AG08395 (cell line): Measurements from ENCODE around the gene LIN28B.
A peak's percentile ranks its signal among the peaks of the same experiment; 100 is the strongest.
"Not testable (repeated sequence)": the region's sequence is repeated elsewhere in the genome, so short reads cannot be mapped to it uniquely, and the experiment has no call there.

Source experiments
- DNase-seq: peaks from one replicate; pipeline ENCODE4 v3.0.0; 2012; ENCODE audit warnings: mixed read lengths, low spot score

Gene LIN28B

GRCh38 chr6:105013459-105013858, 56.6 kb downstream of the LIN28B start:
- DNase-seq = not testable (repeated sequence)

- DNase-seq = no peak
Observed at GRCh38 chr6:105014448-105014847, 57.5 kb downstream of the LIN28B start.

DNA sequence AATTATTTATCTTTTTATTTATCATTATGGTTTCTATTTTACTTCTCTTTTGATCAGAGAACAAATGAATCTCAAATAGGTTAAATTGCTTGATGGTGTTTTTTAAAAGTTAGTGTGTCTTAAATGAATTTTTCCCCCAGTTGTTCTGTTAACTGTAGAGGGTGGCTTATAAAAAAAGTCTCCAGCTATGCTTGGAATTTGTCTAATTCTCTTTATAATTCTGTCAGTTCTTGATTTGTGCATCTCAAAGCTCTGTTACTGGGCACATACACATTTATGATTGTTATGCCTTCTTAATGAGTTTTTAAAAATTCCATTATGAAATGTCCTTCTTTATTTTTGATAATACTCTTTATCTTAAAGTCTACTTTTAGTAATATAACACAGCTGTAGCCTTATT, 58.0 kb downstream of the LIN28B start:
- peak; percentile 3 for DNase-seq

- DNase-seq = peak; percentile 55
Observed at GRCh38 chr6:105015482-105015881, 58.6 kb downstream of the LIN28B start.

DNA sequence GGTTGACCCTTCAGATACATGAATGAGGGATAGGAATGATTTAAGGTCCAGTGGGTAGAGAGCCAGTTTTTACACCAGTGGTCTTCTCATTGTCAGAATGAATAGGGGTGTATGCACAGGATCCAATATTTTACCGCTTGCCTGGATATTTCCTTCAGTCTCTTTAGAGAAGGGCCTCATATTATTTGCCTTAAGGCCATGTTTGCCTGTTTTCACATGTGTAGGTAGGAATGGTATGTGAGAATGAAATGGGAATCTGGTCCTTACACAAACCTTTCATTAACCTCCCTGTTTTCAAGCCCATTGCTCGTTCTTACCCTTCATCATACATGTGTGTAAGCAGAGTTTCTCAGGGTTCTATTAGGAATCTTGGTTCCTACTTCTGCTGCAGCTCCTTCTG, 62.4 kb downstream of the LIN28B start:
- DNase-seq = no peak

- DNase-seq = no peak
Observed at GRCh38 chr6:105021399-105021798, 64.5 kb downstream of the LIN28B start.

- DNase-seq = no peak
Observed at GRCh38 chr6:105022416-105022815, 65.5 kb downstream of the LIN28B start.

DNA sequence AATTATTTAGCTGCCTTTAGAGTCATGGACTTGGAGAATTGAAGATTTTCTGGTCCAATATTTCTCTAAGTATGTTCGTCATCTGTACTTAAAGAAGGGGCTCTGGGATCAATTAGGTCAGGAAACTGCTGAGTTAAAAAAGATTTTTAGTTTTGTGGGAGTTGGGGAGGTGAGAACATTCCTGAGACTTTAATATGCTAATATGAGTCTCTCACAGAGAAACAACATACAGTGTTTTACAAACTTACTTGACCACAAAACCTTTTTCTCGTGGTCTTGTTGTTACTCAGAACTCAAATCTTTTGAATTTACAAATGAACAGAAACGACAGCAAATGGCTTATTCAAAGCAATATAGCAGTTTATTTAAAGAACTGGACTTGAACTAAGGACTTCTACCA, 67.9 kb downstream of the LIN28B start:
- DNase-seq = no peak

GRCh38 chr6:105028898-105029297, 72.0 kb downstream of the LIN28B start:
- no peak for DNase-seq

GRCh38 chr6:105029581-105029980, 72.7 kb downstream of the LIN28B start:
- DNase-seq = no peak

GRCh38 chr6:105034470-105034869, 77.6 kb downstream of the LIN28B start:
- no peak for DNase-seq

- DNase-seq = no peak
Observed at GRCh38 chr6:105035299-105035698, 78.4 kb downstream of the LIN28B start.

- DNase-seq = no peak
Observed at GRCh38 chr6:105036351-105036750, 79.4 kb downstream of the LIN28B start.

DNA sequence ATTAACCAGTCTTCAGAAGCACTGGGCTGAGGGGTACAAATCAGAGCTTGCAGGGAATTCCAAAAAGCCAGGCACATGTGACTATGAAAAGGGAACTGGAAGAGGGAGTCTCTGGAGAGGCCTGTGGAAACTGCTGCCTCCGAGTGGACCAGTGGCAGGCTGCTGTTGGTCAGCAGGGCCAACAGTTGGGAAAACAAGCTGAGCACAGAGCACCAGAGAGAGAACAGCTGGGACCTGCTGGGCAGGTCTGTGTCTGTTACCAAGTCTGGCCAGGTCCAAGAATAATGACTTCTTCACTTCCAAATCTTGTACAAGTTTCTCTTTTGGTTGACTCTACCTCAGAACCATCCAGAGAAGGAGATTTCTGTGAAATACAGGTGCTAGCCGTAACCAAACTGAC, 81.4 kb downstream of the LIN28B start:
- DNase-seq = no peak

- DNase-seq = no peak
Observed at GRCh38 chr6:105041880-105042279, 85.0 kb downstream of the LIN28B start.

DNA sequence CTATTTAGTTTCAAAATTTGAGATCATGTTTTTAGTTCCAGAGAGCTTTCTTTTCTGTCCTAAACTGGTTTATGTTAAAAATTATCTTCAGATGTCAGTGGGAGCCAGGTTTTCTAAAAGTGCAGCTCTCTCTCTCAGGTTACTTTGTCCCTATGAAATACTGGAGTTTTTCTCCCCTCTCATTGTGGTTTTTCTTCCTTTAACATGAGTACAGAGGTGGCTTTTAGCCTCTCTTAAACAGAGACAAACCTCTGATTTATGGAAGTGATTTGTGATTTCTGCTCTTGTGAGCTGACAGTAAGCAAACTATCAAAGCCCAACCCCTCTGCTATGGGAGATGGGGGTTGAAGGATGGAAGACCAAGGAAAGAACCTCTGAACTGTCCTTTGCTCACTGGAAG, 85.7 kb downstream of the LIN28B start:
- DNase-seq = no peak

GRCh38 chr6:105043979-105044378, 87.1 kb downstream of the LIN28B start:
- DNase-seq = no peak

DNA sequence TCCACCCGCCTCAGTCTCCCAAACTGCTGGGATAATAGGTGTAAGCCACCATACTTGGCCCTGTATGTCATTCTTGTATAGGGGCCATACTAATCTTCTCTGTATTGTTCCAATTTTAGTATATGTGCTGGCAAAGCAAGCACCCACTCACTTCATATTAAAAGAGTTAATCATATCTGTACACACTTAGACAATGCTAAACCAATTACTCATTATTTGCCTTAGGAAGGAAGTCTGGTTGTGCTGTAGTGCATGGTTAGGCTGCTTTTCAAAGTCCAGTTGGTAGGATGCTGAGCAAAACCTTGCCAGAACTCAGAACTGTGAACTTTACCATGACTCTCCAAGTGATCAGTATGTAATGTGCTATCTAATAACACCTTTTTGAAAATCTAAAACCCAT, 88.6 kb downstream of the LIN28B start:
- no peak for DNase-seq

DNA sequence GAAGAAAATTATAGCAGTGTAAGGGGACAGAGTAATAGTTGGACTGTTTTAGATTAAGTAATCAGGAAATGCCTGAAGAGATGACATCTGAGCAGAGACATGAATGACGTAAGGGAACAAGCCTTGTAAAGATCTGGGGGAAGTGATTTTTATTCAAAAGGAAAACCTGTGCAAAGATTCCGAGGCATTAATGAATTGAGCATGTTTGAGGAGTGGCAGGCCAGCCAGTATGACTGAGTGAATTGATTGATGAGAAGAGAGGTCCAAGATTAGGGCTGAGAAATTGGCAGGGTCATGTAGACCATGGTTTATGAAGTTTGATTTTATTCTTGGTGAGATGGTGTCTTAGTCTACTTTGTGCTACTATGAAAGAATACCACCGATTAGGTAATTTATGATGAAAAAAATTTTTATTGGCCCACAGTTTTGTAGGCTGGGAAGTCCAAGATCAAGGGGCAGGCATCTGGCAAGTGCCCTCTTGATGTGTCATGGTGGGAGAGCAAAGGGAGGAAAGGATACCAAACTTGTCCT, 95.1 kb downstream of the LIN28B start:
- no peak for DNase-seq

GRCh38 chr6:105056646-105057045, 99.7 kb downstream of the LIN28B start:
- no peak for DNase-seq

GRCh38 chr6:105057160-105057559, 100.3 kb downstream of the LIN28B start:
- DNase-seq = no peak

DNA sequence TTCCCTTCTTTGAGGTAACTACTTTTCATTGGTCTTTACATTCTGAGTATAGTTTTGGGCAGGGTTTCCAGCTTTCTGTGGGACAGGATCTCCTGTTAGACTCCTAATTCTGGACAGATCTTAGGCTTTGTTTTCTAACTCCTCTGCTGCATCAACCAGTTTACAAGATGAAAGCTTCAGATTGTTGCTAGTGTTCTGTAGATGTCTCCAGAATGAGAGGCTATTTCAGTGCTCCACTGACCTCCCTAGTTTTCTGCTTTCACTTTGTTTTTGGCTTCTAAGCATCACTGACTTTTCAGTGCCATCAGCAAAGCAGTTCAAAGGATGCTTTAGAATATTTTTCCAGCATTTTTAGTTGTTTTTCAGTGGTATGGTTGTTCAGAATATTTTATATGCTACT, 101.4 kb downstream of the LIN28B start:
- DNase-seq = no peak

DNA sequence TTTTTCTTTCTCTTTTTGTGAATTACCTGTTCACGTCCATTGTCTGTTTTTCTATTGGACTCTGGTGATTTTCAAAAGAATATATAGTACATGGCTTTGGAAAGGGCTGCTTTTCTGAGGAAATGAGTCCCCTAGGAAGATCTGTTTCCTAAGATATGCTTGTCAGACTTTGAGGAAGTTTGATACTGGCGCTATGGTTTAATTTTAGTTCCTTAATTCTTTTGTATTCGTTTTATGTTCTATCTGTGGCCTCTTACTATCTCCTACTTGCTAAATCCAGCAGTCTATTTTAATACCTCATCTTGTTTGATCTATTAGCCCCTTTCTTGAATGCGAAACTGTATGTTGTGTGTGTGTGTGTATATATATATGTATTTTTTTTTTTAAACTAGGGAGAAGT, 101.9 kb downstream of the LIN28B start:
- DNase-seq = no peak

DNA sequence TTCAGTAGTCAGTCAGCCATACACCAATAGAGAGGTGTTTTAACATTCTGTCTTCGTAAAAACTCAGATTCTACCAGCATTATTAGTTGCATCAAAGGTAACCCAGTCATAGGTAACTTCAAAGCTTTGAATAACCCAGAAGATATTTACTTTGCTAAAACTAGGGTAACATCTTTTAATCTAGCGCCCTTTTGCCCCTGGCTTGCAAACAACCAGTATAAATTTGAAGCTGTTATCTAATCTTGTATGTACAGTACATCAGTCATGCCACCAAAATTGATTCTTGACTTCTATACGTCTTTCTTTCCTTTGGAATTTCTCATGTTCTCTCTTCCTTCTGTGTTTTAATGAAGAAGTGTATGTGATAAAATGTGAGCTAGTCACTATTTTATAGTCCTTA, 109.3 kb downstream of the LIN28B start:
- DNase-seq = no peak

DNA sequence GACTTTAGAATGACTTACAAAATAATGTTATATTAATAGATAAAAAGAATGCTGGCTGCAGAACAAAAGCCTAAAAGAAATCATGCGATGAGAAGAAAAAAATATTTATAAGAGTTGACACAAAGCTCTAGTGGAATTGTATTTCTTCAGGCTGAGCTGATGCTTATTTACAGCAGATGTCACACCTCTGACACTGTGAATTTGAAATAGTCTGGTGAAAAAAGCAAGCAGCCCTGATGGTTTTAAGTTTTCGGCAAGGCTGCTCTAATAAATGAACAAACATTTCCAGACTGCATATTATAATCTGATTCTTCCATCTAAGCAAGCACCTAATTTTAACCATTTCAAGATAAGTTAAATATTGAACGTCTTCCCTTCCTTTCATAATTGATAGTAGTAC, 109.9 kb downstream of the LIN28B start:
- no peak for DNase-seq
